ENCODE results near the gene ANGPTL2. TPM values are rescaled to one million over a fixed set of nuclear protein-coding genes. Genes with fewer than 3 reads are reported as not detected.
A peak's percentile ranks its signal among the peaks of the same experiment; 100 is the strongest.

ANGPTL2 gene
- total and polyA plus RNA-seq, 4 experiments from 2014 or later, result not detected

- Mint-ChIP-seq H3K9me3 (no peaks in the 10 kb centered on the region), H3K36me3 (no peaks in the 10 kb centered on the region), H3K4me1 (no peaks in the 10 kb centered on the region), H3K4me3 (no peak overlapping the region), H3K27me3 (no peaks in the 10 kb centered on the region), H3K27ac (no peak overlapping the region)
- DNase-seq, result no peak
- no peaks in the 10 kb centered on the region for H3K36me3 ChIP-seq (ENCODE audit: insufficient read depth, low read length)
- POLR2A ChIA-PET (ENCODE audit: partially characterized antibody), result no interaction called here
- CTCF ChIA-PET (ENCODE audit: partially characterized antibody), result no interaction called here
- H3K27ac ChIP-seq (ENCODE audit: low read depth, low read length), result no peak overlapping the region
- no peaks in the 10 kb centered on the region for H3K9me3 ChIP-seq (ENCODE audit: control insufficient read depth in 1 of 2, low read length in 2 of 2)
- no peak overlapping the region for H3K4me3 ChIP-seq (ENCODE audit: low read length in 2 of 2)
- H3K4me1 ChIP-seq (ENCODE audit: insufficient read depth, low read length), result no peaks in the 10 kb centered on the region
- no peaks in the 10 kb centered on the region for H3K27me3 ChIP-seq (ENCODE audit: insufficient read depth, low read length)
- intact Hi-C loops (cut with micrococcal nuclease), result no loop called here
These were observed 11.3 kb upstream of the ANGPTL2 start for GRCh38 chr9:127133739-127134167.

- Mint-ChIP-seq H3K36me3 (no peaks in the 10 kb centered on the region), H3K27me3 (no peaks in the 10 kb centered on the region), H3K27ac (peak overlapping the region in 1 of 7 donors; percentile 60), H3K4me3 (no peak overlapping the region), H3K4me1 (no peaks in the 10 kb centered on the region), H3K9me3 (no peaks in the 10 kb centered on the region)
- Histone ChIP-seq H3K4me3 (ENCODE audit: low read length in 2 of 2) (no peak overlapping the region), H3K4me1 (ENCODE audit: insufficient read depth, low read length) (no peaks in the 10 kb centered on the region), H3K27me3 (ENCODE audit: insufficient read depth, low read length) (no peaks in the 10 kb centered on the region), H3K27ac (ENCODE audit: low read depth, low read length) (no peak overlapping the region), H3K36me3 (ENCODE audit: insufficient read depth, low read length) (no peaks in the 10 kb centered on the region), H3K9me3 (ENCODE audit: control insufficient read depth in 1 of 2, low read length in 2 of 2) (no peaks in the 10 kb centered on the region)
- no peak for DNase-seq
- POLR2A ChIA-PET (ENCODE audit: partially characterized antibody), result no interaction called here
- CTCF ChIA-PET (ENCODE audit: partially characterized antibody), result no interaction called here
- intact Hi-C loops (cut with micrococcal nuclease), result no loop called here
These were observed 10.6 kb upstream of the ANGPTL2 start for GRCh38 chr9:127132921-127133647.

GRCh38 chr9:127132375-127132774 lies 9.9 kb upstream of the ANGPTL2 start:
- H3K4me3 ChIP-seq (ENCODE audit: low read length in 2 of 2), result no peak overlapping the region
- Mint-ChIP-seq H3K4me1 (no peaks in the 10 kb centered on the region), H3K9me3 (no peaks in the 10 kb centered on the region), H3K27me3 (no peaks in the 10 kb centered on the region), H3K36me3 (no peaks in the 10 kb centered on the region), H3K4me3 (no peak overlapping the region), H3K27ac (no peak overlapping the region)
- no peaks in the 10 kb centered on the region for H3K36me3 ChIP-seq (ENCODE audit: insufficient read depth, low read length)
- POLR2A ChIA-PET (ENCODE audit: partially characterized antibody), result no interaction called here
- no peak for DNase-seq
- CTCF ChIA-PET (ENCODE audit: partially characterized antibody), result no interaction called here
- H3K27ac ChIP-seq (ENCODE audit: low read depth, low read length), result no peak overlapping the region
- H3K9me3 ChIP-seq (ENCODE audit: control insufficient read depth in 1 of 2, low read length in 2 of 2), result no peaks in the 10 kb centered on the region
- intact Hi-C loops (cut with micrococcal nuclease), result no loop called here
- H3K4me1 ChIP-seq (ENCODE audit: insufficient read depth, low read length), result no peaks in the 10 kb centered on the region
- H3K27me3 ChIP-seq (ENCODE audit: insufficient read depth, low read length), result no peaks in the 10 kb centered on the region

GRCh38 chr9:127131871-127132270 lies 9.4 kb upstream of the ANGPTL2 start:
- intact Hi-C loops (cut with micrococcal nuclease), result no loop called here
- H3K27me3 Mint-ChIP-seq, result no peaks in the 10 kb centered on the region
- Histone ChIP-seq H3K4me3 (ENCODE audit: low read length in 2 of 2) (no peak overlapping the region), H3K4me1 (ENCODE audit: insufficient read depth, low read length) (no peaks in the 10 kb centered on the region), H3K9me3 (ENCODE audit: control insufficient read depth in 1 of 2, low read length in 2 of 2) (no peaks in the 10 kb centered on the region), H3K27ac (ENCODE audit: low read depth, low read length) (no peak overlapping the region), H3K36me3 (ENCODE audit: insufficient read depth, low read length) (no peaks in the 10 kb centered on the region), H3K27me3 (ENCODE audit: insufficient read depth, low read length) (no peaks in the 10 kb centered on the region)
- ChIA-PET CTCF (ENCODE audit: partially characterized antibody) (interaction anchor here (1.2 kb wide), 1 partner anchor 146 kb away, joined by 3 read pairs; no protein-coding TSS in a partner anchor), POLR2A (ENCODE audit: partially characterized antibody) (no interaction called here)
- no peak overlapping the region for H3K4me3 Mint-ChIP-seq
- no peak for DNase-seq
- H3K27ac Mint-ChIP-seq, result no peak overlapping the region
- H3K36me3 Mint-ChIP-seq, result no peaks in the 10 kb centered on the region
- H3K4me1 Mint-ChIP-seq, result no peaks in the 10 kb centered on the region
- no peaks in the 10 kb centered on the region for H3K9me3 Mint-ChIP-seq

- POLR2A ChIA-PET (ENCODE audit: partially characterized antibody), result interaction anchor here (0.6 kb wide), 1 partner anchor 167 kb away, joined by 4 read pairs; no protein-coding TSS in a partner anchor
- Mint-ChIP-seq H3K9me3 (no peaks in the 10 kb centered on the region), H3K36me3 (no peaks in the 10 kb centered on the region), H3K27ac (no peak overlapping the region), H3K4me1 (no peaks in the 10 kb centered on the region), H3K4me3 (no peak overlapping the region), H3K27me3 (peaks cover 0 to 2% of the 10 kb centered on the region in 2 donors)
- no peaks in the 10 kb centered on the region for H3K9me3 ChIP-seq (ENCODE audit: control insufficient read depth in 1 of 2, low read length in 2 of 2)
- no peak overlapping the region for H3K4me3 ChIP-seq (ENCODE audit: low read length in 2 of 2)
- H3K27me3 ChIP-seq (ENCODE audit: insufficient read depth, low read length), result no peaks in the 10 kb centered on the region
- H3K27ac ChIP-seq (ENCODE audit: low read depth, low read length), result no peak overlapping the region
- no peaks in the 10 kb centered on the region for H3K36me3 ChIP-seq (ENCODE audit: insufficient read depth, low read length)
- DNase-seq, result no peak
- no peaks in the 10 kb centered on the region for H3K4me1 ChIP-seq (ENCODE audit: insufficient read depth, low read length)
- intact Hi-C loops (cut with micrococcal nuclease), result no loop called here
- CTCF ChIA-PET (ENCODE audit: partially characterized antibody), result interaction anchor here (1.2 kb wide), 1 partner anchor 145 kb away, joined by 3 read pairs; no protein-coding TSS in a partner anchor
These were observed 8.5 kb upstream of the ANGPTL2 start for GRCh38 chr9:127130661-127131538.

- Histone ChIP-seq H3K4me1 (ENCODE audit: insufficient read depth, low read length) (no peaks in the 10 kb centered on the region), H3K4me3 (ENCODE audit: low read length in 2 of 2) (no peak overlapping the region), H3K9me3 (ENCODE audit: control insufficient read depth in 1 of 2, low read length in 2 of 2) (no peaks in the 10 kb centered on the region), H3K27ac (ENCODE audit: low read depth, low read length) (no peak overlapping the region), H3K27me3 (ENCODE audit: insufficient read depth, low read length) (no peaks in the 10 kb centered on the region), H3K36me3 (ENCODE audit: insufficient read depth, low read length) (no peaks in the 10 kb centered on the region)
- intact Hi-C loops (cut with micrococcal nuclease), result no loop called here
- H3K4me1 Mint-ChIP-seq, result no peaks in the 10 kb centered on the region
- H3K27me3 Mint-ChIP-seq, result peaks cover 0 to 2% of the 10 kb centered on the region in 2 donors
- no peaks in the 10 kb centered on the region for H3K9me3 Mint-ChIP-seq
- ChIA-PET CTCF (ENCODE audit: partially characterized antibody) (no interaction called here), POLR2A (ENCODE audit: partially characterized antibody) (no interaction called here)
- no peak overlapping the region for H3K27ac Mint-ChIP-seq
- H3K4me3 Mint-ChIP-seq, result no peak overlapping the region
- no peaks in the 10 kb centered on the region for H3K36me3 Mint-ChIP-seq
- DNase-seq, result no peak
These were observed 7.8 kb upstream of the ANGPTL2 start for GRCh38 chr9:127130235-127130634.

- intact Hi-C loops (cut with micrococcal nuclease), result no loop called here
- CTCF ChIA-PET (ENCODE audit: partially characterized antibody), result no interaction called here
These were observed 7.3 kb upstream of the ANGPTL2 start for GRCh38 chr9:127129718-127130085.

More at GRCh38 chr9:127129718-127130085, 7.3 kb upstream of the ANGPTL2 start:
- DNase-seq, result no peak
- H3K27me3 Mint-ChIP-seq, result peaks cover 0 to 2% of the 10 kb centered on the region in 2 donors
- Histone ChIP-seq H3K27ac (ENCODE audit: low read depth, low read length) (no peak overlapping the region), H3K36me3 (ENCODE audit: insufficient read depth, low read length) (no peaks in the 10 kb centered on the region), H3K27me3 (ENCODE audit: insufficient read depth, low read length) (no peaks in the 10 kb centered on the region), H3K4me1 (ENCODE audit: insufficient read depth, low read length) (no peaks in the 10 kb centered on the region), H3K9me3 (ENCODE audit: control insufficient read depth in 1 of 2, low read length in 2 of 2) (no peaks in the 10 kb centered on the region), H3K4me3 (ENCODE audit: low read length in 2 of 2) (no peak overlapping the region)
- no peak overlapping the region for H3K27ac Mint-ChIP-seq
- no peaks in the 10 kb centered on the region for H3K36me3 Mint-ChIP-seq
- POLR2A ChIA-PET (ENCODE audit: partially characterized antibody), result no interaction called here
- H3K4me3 Mint-ChIP-seq, result no peak overlapping the region
- no peaks in the 10 kb centered on the region for H3K9me3 Mint-ChIP-seq
- no peaks in the 10 kb centered on the region for H3K4me1 Mint-ChIP-seq
